Endothelial cell of umbilical vein (primary cell): ENCODE data around the gene APRT. TPM values are rescaled to one million over a fixed set of nuclear protein-coding genes. Genes with fewer than 3 reads are reported as not detected.

Source experiments
- BruUV-seq: library from RNA; stranded (reverse); fragments of 400-500 nt; replicated peaks from 2 replicates; lab custom pipeline; 2021; lab: Mats Ljungman, UMichigan
- CTCF ChIA-PET: fragments of 300-600, 350-600 bp; sonication (Branson Sonifier 250); formaldehyde crosslinking; loops from one replicate; lab custom pipeline; 2021; ENCODE audit warnings: antibody characterized with exemption, inconsistent platforms; lab: Charles Lee
- POLR2A ChIA-PET: fragments of 300-600, 350-600 bp; sonication (Branson Sonifier 250); formaldehyde crosslinking; loops from one replicate; lab custom pipeline; 2021; ENCODE audit warnings: antibody characterized with exemption, inconsistent platforms; lab: Charles Lee
- DNase-seq: peaks from one replicate; pipeline ENCODE4 v3.0.0-alpha.2; 2011; ENCODE audit warnings: low read depth, low spot score
- FAIRE-seq: peaks from 2 replicates; lab custom pipeline; 2011; peaks lifted over from hg19 to GRCh38; lab: Jason Lieb, UNC
- H2AFZ ChIP-seq: 2 replicates; pipeline ENCODE4 v1.6.0; 2012; ENCODE audit warnings: low read depth, low read length, control low read depth, inconsistent platforms
- H3K27ac ChIP-seq: 2 replicates; pipeline ENCODE4 v1.5.1; 2011; ENCODE audit warnings: low read depth, mild to moderate bottlenecking, control low read depth, low read length, moderate library complexity; ENCODE audit not compliant: insufficient read depth
- H3K27me3 ChIP-seq, 2 experiments: 2 replicates each; pipeline versions ENCODE4 v1.6.0 to v1.6.1; 2011; ENCODE audit warnings: low read length in 2 of 2, mixed read lengths in 1 of 2; ENCODE audit not compliant: control insufficient read depth in 2 of 2, insufficient read depth in 2 of 2
- H3K36me3 ChIP-seq, 2 experiments: 2 replicates in 1 of 2; 3 replicates in 1 of 2; pipeline ENCODE4 v1.5.1; 2011; ENCODE audit warnings: low read length in 2 of 2, mild to moderate bottlenecking in 1 of 2, moderate library complexity in 1 of 2; ENCODE audit not compliant: control insufficient read depth in 2 of 2, insufficient read depth in 2 of 2; ENCODE audit errors: extremely low read depth in 1 of 2
- H3K4me1 ChIP-seq: 3 replicates; pipeline ENCODE4 v1.5.1; 2011; ENCODE audit warnings: mild to moderate bottlenecking, low read length; ENCODE audit not compliant: control insufficient read depth, insufficient read depth; ENCODE audit errors: extremely low read depth
- H3K4me2 ChIP-seq: 2 replicates; pipeline ENCODE4 v1.6.1; 2011; ENCODE audit warnings: low read length, control low read depth, mixed read lengths; ENCODE audit not compliant: insufficient read depth
- H3K4me3 ChIP-seq, 3 experiments: fragments of 200-600 bp in 1 of 3; sonication (generic), shearing (Covaris generic) in 1 of 3; replicated peaks in 1 of 3; 2 replicates each; pipeline ENCODE4 v1.5.1; 2011 to 2016; ENCODE audit warnings: control low read depth in 3 of 3, low read length in 3 of 3, mild to moderate bottlenecking in 2 of 3, inconsistent platforms in 1 of 3, low read depth in 1 of 3, moderate library complexity in 1 of 3; ENCODE audit not compliant: insufficient read depth in 1 of 3
- H3K79me2 ChIP-seq: 2 replicates; pipeline ENCODE4 v1.6.0; 2012; ENCODE audit warnings: low read length, inconsistent platforms; ENCODE audit not compliant: control insufficient read depth, insufficient read depth
- H3K9ac ChIP-seq: replicated peaks from 2 replicates; pipeline ENCODE3; 2011; ENCODE audit warnings: low read length, control low read depth; ENCODE audit not compliant: insufficient read depth; ENCODE audit errors: extremely low read depth
- H3K9me1 ChIP-seq: replicated peaks from 3 replicates; pipeline ENCODE4 v1.6.0; 2011; ENCODE audit warnings: mild to moderate bottlenecking, low read length; ENCODE audit not compliant: control insufficient read depth, insufficient read depth; ENCODE audit errors: extremely low read depth
- H3K9me3 ChIP-seq: replicated peaks from 2 replicates; pipeline ENCODE4 v1.5.1; 2012; ENCODE audit warnings: low read length, inconsistent platforms; ENCODE audit not compliant: control insufficient read depth, insufficient read depth
- H4K20me1 ChIP-seq: replicated peaks from 2 replicates; pipeline ENCODE3; 2011; ENCODE audit warnings: mild to moderate bottlenecking, low read length; ENCODE audit not compliant: control insufficient read depth, insufficient read depth; ENCODE audit errors: extremely low read depth
- EZH2 ChIP-seq: IDR thresholded peaks from 2 replicates; pipeline ENCODE4 v1.6.1; 2012; ENCODE audit warnings: borderline replicate concordance, low read depth, mild to moderate bottlenecking, moderate library complexity, low read length, inconsistent platforms; ENCODE audit not compliant: severe bottlenecking
- FOS ChIP-seq: IDR thresholded peaks from 2 replicates; pipeline ENCODE4 v1.6.1; 2011; ENCODE audit warnings: mild to moderate bottlenecking, low read length, moderate library complexity, borderline replicate concordance; ENCODE audit not compliant: insufficient read depth
- GATA2 ChIP-seq: IDR thresholded peaks from 2 replicates; pipeline ENCODE4 v1.7.0; 2011; ENCODE audit warnings: low read depth, mild to moderate bottlenecking, moderate library complexity, mixed read lengths, low read length; ENCODE audit not compliant: insufficient read length, insufficient read depth
- JUN ChIP-seq: IDR thresholded peaks from 2 replicates; pipeline ENCODE4 v1.6.1; 2011; ENCODE audit warnings: borderline replicate concordance, low read depth; ENCODE audit not compliant: insufficient read length, insufficient read depth
- MAX ChIP-seq: IDR thresholded peaks from 2 replicates; pipeline ENCODE4 v1.6.1; 2011; ENCODE audit not compliant: insufficient read depth, insufficient read length
- MYC ChIP-seq: IDR thresholded peaks from one replicate; pipeline ENCODE4 v1.6.1; 2011; ENCODE audit warnings: mild to moderate bottlenecking, low read depth, low read length
- POLR2A ChIP-seq: IDR thresholded peaks from 2 replicates; pipeline ENCODE4 v1.6.1; 2012; ENCODE audit warnings: low read depth, mild to moderate bottlenecking, control low read depth, low read length
- POLR2AphosphoS5 ChIP-seq: IDR thresholded peaks from 2 replicates; pipeline ENCODE4 v1.6.1; 2012; ENCODE audit warnings: low read depth, mild to moderate bottlenecking, control low read depth, low read length, moderate library complexity; ENCODE audit not compliant: insufficient read depth
- dilution Hi-C: fragments of 300-500 bp; cut with MboI; formaldehyde crosslinking; loops from one replicate; pipeline ENCODE4 v1.15.0; 2019; ENCODE audit warnings: low sequenced_read_pairs; ENCODE audit not compliant: extremely low pct_ligation_motif_present
- intact Hi-C: fragments of 100-400 bp; cut with micrococcal nuclease; formaldehyde crosslinking; loops from one replicate; pipeline ENCODE4 v1.10.0; 2022
- polyA plus RNA-seq, 4 experiments: library from polyadenylated mRNA; depleted of rRNA in 3 of 4; stranded (reverse) in 3 of 4; unstranded in 1 of 4; fragments of >200 nt; gene quantifications; 2 replicates each; pipeline versions ENCODE4 v1.2.1 to v1.2.3, GENCODE V29; 2011 to 2012; ENCODE audit warnings: missing spikeins in 1 of 4
- total RNA-seq: library from RNA; stranded (reverse); gene quantifications from 2 replicates; pipeline ENCODE4 v1.2.3, GENCODE V29; 2021
- TF ChIP-seq, protein P1 (sequence below), 2 donors: IDR thresholded peaks; 1 replicate in 1 of 2; 2 replicates in 1 of 2; pipeline ENCODE4 v1.5.1; 2011; ENCODE audit warnings: low read length in 2 of 2, mild to moderate bottlenecking in 2 of 2, moderate library complexity in 2 of 2, control low read depth in 1 of 2, inconsistent platforms in 1 of 2, low read depth in 1 of 2; ENCODE audit not compliant: insufficient read depth in 1 of 2; ENCODE audit errors: extremely low read depth in 1 of 2

Gene APRT
- total and polyA plus RNA-seq, 2 donors (not counting 3 experiments of a cell fraction or from before 2014, with no cell fraction given) = 143 to 152 TPM

DNA sequence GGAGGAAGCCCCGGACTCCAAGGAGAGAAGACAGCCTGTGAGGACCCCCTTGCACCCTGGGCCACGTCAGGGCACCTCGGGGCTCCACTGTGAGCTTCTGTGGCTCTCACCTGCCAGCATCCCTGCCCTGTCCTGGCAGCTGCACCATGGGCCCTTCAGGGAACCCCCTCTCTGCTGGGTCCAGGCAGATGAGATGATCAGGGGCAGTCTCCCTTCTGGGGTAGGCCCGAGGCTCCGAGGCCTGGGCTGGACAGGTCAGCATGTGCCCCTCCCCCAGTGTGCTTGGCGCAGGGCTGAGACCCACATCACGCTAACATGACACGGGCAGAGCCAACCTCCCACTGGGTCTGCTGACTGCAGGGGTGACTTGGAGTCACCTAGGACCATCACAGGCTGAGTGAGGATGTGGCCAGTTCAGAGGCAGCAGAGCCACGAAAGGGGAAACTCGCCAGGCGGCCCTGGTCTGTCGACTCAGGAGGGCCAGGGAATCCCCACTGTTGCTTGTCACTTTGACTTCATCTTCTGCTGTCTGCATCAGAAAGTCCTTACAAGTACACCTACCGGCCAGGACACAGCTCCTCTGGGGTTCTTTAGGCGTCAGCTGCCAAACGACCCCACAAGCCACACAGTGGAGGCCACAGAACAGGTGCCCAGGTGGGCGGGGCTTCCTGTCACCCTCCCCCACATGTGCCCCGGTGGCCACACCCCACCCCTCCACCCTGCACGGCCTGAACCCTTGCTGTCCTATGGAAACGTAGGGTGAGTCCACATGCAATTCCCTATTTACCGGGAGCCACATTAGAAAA lies 42.8 kb upstream of the APRT start:
- Histone ChIP-seq H2AFZ (no peak overlapping the region), H3K4me2 (no peak overlapping the region), H3K9me1 (no peaks in the 10 kb centered on the region), H3K9me3 (no peaks in the 10 kb centered on the region), H3K79me2 (peaks cover 4% of the 10 kb centered on the region), H3K4me3 (no peak overlapping the region), H3K4me1 (peaks cover 4% of the 10 kb centered on the region), H4K20me1 (no peaks in the 10 kb centered on the region), H3K36me3 (peaks cover 0 to 6% of the 10 kb centered on the region in 2 experiments), H3K9ac (no peak overlapping the region), H3K27ac (no peak overlapping the region), H3K27me3 (no peaks in the 10 kb centered on the region)
- BruUV-seq = no TSS peak
- intact Hi-C loops = no loop called here
- dilution Hi-C loops = no loop called here
- DNase-seq (no peak), FAIRE-seq (no peak)
- ChIA-PET CTCF (no interaction called here), POLR2A (no interaction called here)
- TF ChIP-seq EZH2 (no peak), MYC (no peak), FOS (no peak), GATA2 (no peak), POLR2AphosphoS5 (no peak), MAX (no peak), POLR2A (no peak), JUN (no peak)
- TF ChIP-seq, protein P1, sequence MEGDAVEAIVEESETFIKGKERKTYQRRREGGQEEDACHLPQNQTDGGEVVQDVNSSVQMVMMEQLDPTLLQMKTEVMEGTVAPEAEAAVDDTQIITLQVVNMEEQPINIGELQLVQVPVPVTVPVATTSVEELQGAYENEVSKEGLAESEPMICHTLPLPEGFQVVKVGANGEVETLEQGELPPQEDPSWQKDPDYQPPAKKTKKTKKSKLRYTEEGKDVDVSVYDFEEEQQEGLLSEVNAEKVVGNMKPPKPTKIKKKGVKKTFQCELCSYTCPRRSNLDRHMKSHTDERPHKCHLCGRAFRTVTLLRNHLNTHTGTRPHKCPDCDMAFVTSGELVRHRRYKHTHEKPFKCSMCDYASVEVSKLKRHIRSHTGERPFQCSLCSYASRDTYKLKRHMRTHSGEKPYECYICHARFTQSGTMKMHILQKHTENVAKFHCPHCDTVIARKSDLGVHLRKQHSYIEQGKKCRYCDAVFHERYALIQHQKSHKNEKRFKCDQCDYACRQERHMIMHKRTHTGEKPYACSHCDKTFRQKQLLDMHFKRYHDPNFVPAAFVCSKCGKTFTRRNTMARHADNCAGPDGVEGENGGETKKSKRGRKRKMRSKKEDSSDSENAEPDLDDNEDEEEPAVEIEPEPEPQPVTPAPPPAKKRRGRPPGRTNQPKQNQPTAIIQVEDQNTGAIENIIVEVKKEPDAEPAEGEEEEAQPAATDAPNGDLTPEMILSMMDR (IDR thresholded peaks at IDR 0.05; ENCODE audit: extremely low read depth in 1 of 2, insufficient read depth in 1 of 2, low read depth in 1 of 2, low read length in 2 of 2) = no peak
